Fibroblast of lung (primary cell): ENCODE measurements around the gene IGSF21. TPM values are rescaled to one million over a fixed set of nuclear protein-coding genes. Genes with fewer than 3 reads are reported as not detected.

Experiments
- DNase-seq, 2 donors: peaks; one replicate each; pipeline versions ENCODE4 v3.0.0 to v3.0.0-alpha.2; 2010; ENCODE audit warnings: low read depth in 2 of 2
- H2AFZ ChIP-seq: 2 replicates; pipeline ENCODE4 v1.5.1; 2012; ENCODE audit warnings: low read length, control low read depth, inconsistent platforms
- H3K27ac ChIP-seq: 2 replicates; pipeline ENCODE4 v1.5.1; 2011; ENCODE audit warnings: low read length, control low read depth; ENCODE audit not compliant: insufficient read depth
- H3K27me3 ChIP-seq: 2 replicates; pipeline ENCODE4 v1.5.1; 2011; ENCODE audit warnings: mild to moderate bottlenecking, low read length; ENCODE audit not compliant: control insufficient read depth, insufficient read depth
- H3K36me3 ChIP-seq: 2 replicates; pipeline ENCODE4 v1.5.1; 2011; ENCODE audit warnings: low read length; ENCODE audit not compliant: control insufficient read depth, insufficient read depth
- H3K4me1 ChIP-seq: 2 replicates; pipeline ENCODE4 v1.5.1; 2011; ENCODE audit warnings: low read length; ENCODE audit not compliant: control insufficient read depth, insufficient read depth; ENCODE audit errors: extremely low read depth
- H3K4me2 ChIP-seq: 2 replicates; pipeline ENCODE4 v1.5.1; 2011; ENCODE audit warnings: low read length, control low read depth; ENCODE audit not compliant: insufficient read depth; ENCODE audit errors: extremely low read depth
- H3K4me3 ChIP-seq, 4 experiments: fragments of 200-600 bp in 1 of 4; sonication (generic) in 1 of 4; replicated peaks in 1 of 4; 2 replicates each; pipeline ENCODE4 v1.5.1; 2011 to 2016; ENCODE audit warnings: low read length in 4 of 4, low read depth in 3 of 4, mild to moderate bottlenecking in 3 of 4, control low read depth in 2 of 4, inconsistent platforms in 1 of 4, mixed read lengths in 1 of 4; ENCODE audit not compliant: insufficient read depth in 1 of 4; ENCODE audit errors: control extremely low read depth in 1 of 4
- H3K79me2 ChIP-seq: 2 replicates; pipeline ENCODE4 v1.5.1; 2012; ENCODE audit warnings: mild to moderate bottlenecking, low read length, inconsistent platforms; ENCODE audit not compliant: control insufficient read depth, insufficient read depth
- H3K9ac ChIP-seq: 2 replicates; pipeline ENCODE4 v1.5.1; 2011; ENCODE audit warnings: mild to moderate bottlenecking, low read length, control low read depth; ENCODE audit not compliant: insufficient read depth
- H3K9me3 ChIP-seq: 2 replicates; pipeline ENCODE4 v1.5.1; 2012; ENCODE audit warnings: low read depth, low read length; ENCODE audit not compliant: control insufficient read depth, insufficient read depth
- H4K20me1 ChIP-seq: 2 replicates; pipeline ENCODE4 v1.5.1; 2011; ENCODE audit warnings: low read length; ENCODE audit not compliant: control insufficient read depth, insufficient read depth; ENCODE audit errors: extremely low read depth
- EZH2 ChIP-seq: IDR thresholded peaks from 2 replicates; pipeline ENCODE4 v1.5.1; 2012; ENCODE audit warnings: low read length, control low read depth, mild to moderate bottlenecking; ENCODE audit errors: missing control alignments
- polyA minus RNA-seq: library from RNA; depleted of rRNA, polyadenylated mRNA; stranded (reverse); fragments of >200 nt; gene quantifications from 2 replicates; pipeline ENCODE4 v1.2.3, GENCODE V29; 2011; ENCODE audit warnings: low replicate concordance
- polyA plus RNA-seq, 2 donors: library from polyadenylated mRNA; depleted of rRNA in 1 of 2; stranded (reverse) in 1 of 2; unstranded in 1 of 2; fragments of >200 nt; gene quantifications; 2 replicates each; pipeline ENCODE4 v1.2.1, GENCODE V29; 2011 to 2012; ENCODE audit warnings: missing spikeins in 1 of 2
- total RNA-seq: library from RNA; depleted of rRNA; stranded (reverse); fragments of >200 nt; gene quantifications from 2 replicates; pipeline ENCODE4 v1.2.1, GENCODE V29; 2014
- TF ChIP-seq, protein P1 (sequence below), 2 donors: IDR thresholded peaks in 1 of 2; conservative IDR thresholded peaks in 1 of 2; 1 replicate in 1 of 2; 2 replicates in 1 of 2; pipeline ENCODE4 v1.5.1; 2011 to 2012; ENCODE audit warnings: low read length in 2 of 2, control low read depth in 1 of 2, inconsistent platforms in 1 of 2, low read depth in 1 of 2, mild to moderate bottlenecking in 1 of 2

The IGSF21 gene
- total RNA-seq (not detected in 2 replicates), polyA plus RNA-seq (not detected in 2 replicates), polyA minus RNA-seq (not detected in 2 replicates)
- polyA plus RNA-seq (2012) = not detected in 2 replicates

DNA sequence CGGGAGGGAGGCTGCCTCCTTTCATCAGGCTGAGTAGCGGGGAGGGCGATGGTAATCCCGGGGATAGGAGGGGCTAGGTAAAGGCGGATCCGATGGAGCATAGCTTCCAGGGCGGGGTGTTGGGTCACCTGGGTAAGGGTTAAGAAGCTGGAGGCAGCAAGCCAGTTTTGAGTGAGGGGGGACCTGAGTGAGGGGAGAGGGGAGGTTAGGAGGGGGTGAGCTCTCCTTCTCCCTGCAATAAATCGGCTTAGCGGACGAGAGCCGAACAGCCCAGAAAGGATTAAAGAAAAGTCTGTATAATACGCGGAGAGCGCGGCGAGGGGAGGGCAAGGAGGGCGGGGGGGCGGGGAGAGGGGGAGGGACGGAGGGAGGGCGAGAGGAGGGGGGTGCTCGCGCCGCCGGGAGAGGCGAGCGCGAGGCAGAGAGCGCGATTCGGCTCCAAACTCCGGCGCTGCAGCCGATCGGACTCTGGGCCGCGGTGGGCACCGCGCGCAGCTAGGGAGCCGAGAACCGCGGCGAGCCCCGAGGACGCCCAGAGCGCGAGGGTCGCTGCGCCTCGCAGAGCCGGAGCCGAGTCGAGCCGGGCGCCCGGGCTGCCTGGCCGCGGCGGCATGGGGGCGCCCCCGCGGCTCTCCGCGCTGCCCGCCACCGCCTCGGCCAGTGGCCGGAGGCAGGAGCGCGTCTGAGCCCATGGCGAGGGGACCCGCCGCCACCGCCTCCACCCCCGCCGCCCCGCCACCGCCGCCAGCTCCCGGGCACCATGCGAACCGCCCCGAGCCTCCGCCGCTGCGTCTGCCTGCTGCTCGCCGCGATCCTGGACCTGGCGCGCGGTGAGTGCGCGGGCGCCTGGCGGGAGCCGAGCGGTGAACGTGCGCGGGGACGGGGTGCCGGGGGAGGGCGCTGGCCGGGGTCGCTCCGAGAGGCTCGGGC is at the start of gene IGSF21:
Gene IGSF21 (plus strand): TSS at position 430 of the 930 bp plus-strand sequence. CDS start 331 bp downstream, at position 761.
- Histone ChIP-seq H3K4me2 (no peak within 1 kb of the TSS), H3K79me2 (no peaks in the 10 kb centered on the region), H3K9me3 (no peaks in the 10 kb centered on the region), H4K20me1 (no peaks in the 10 kb centered on the region), H3K27ac (no peak within 1 kb of the TSS), H2AFZ (no peak within 1 kb of the TSS), H3K9ac (no peak within 1 kb of the TSS), H3K36me3 (no peaks in the 10 kb centered on the region), H3K27me3 (peaks cover 42% of the 10 kb centered on the region), H3K4me1 (no peaks in the 10 kb centered on the region), H3K4me3 (no peak within 1 kb of the TSS)
- no peak for DNase-seq
- TF ChIP-seq, protein P1, sequence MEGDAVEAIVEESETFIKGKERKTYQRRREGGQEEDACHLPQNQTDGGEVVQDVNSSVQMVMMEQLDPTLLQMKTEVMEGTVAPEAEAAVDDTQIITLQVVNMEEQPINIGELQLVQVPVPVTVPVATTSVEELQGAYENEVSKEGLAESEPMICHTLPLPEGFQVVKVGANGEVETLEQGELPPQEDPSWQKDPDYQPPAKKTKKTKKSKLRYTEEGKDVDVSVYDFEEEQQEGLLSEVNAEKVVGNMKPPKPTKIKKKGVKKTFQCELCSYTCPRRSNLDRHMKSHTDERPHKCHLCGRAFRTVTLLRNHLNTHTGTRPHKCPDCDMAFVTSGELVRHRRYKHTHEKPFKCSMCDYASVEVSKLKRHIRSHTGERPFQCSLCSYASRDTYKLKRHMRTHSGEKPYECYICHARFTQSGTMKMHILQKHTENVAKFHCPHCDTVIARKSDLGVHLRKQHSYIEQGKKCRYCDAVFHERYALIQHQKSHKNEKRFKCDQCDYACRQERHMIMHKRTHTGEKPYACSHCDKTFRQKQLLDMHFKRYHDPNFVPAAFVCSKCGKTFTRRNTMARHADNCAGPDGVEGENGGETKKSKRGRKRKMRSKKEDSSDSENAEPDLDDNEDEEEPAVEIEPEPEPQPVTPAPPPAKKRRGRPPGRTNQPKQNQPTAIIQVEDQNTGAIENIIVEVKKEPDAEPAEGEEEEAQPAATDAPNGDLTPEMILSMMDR (conservative IDR thresholded peaks at IDR 0.05 in 1 of 2, IDR thresholded peaks at IDR 0.05 in 1 of 2; ENCODE audit: low read depth in 1 of 2, low read length in 2 of 2) = no peak
- TF ChIP-seq EZH2 = peak; percentile 25

GRCh38 chr1:18058206-18058921 is 49.2 kb upstream of the IGSF21 start:
- TF ChIP-seq EZH2 = no peak
- TF ChIP-seq, protein P1 (conservative IDR thresholded peaks at IDR 0.05 in 1 of 2, IDR thresholded peaks at IDR 0.05 in 1 of 2; ENCODE audit: low read depth in 1 of 2, low read length in 2 of 2) = no peak
- no peaks in the 10 kb centered on the region for H3K4me1 ChIP-seq
- H2AFZ ChIP-seq = no peak overlapping the region
- no peak for DNase-seq
- no peaks in the 10 kb centered on the region for H3K27me3 ChIP-seq
- no peaks in the 10 kb centered on the region for H3K36me3 ChIP-seq
- no peaks in the 10 kb centered on the region for H3K79me2 ChIP-seq
- no peak overlapping the region for H3K4me2 ChIP-seq
- no peaks in the 10 kb centered on the region for H3K9me3 ChIP-seq
- no peak overlapping the region for H3K27ac ChIP-seq
- H3K4me3 ChIP-seq = no peak overlapping the region
- no peak overlapping the region for H3K9ac ChIP-seq
- H4K20me1 ChIP-seq = no peaks in the 10 kb centered on the region

DNA sequence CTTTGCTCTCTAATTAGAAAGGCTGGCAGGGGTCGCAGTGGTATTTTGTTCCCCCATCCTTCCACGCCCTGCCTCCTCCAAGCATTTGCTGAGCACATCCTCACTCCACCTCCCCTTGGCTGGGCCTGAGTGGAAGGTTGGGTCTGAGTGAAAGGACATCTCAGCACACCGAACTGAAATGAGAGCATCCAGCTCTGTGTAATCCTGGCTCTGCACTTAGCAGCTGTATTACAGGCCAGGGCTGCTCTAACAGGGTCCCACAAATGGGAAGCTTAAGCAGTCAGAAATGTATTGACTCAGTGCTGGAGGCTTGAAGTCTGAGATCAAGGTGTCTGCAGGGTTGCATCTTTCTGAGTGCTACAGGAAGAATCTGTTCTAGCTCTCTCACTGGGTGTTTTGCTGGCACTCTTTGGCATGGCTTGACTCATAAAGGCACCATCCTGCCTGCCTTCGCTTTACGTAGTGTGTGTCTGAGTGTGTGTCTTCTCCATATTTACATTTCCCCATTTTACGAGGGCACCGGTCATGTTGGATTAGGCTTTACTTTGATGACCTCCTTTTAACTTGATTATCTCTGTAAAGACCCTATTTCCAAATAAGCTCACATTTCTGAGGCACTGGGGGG is 48.5 kb upstream of the IGSF21 start:
- H3K4me2 ChIP-seq = no peak overlapping the region
- H3K9me3 ChIP-seq = no peaks in the 10 kb centered on the region
- H2AFZ ChIP-seq = no peak overlapping the region
- H3K27me3 ChIP-seq = no peaks in the 10 kb centered on the region
- no peaks in the 10 kb centered on the region for H3K36me3 ChIP-seq
- no peaks in the 10 kb centered on the region for H3K79me2 ChIP-seq
- H3K4me1 ChIP-seq = no peaks in the 10 kb centered on the region
- TF ChIP-seq EZH2 = no peak
- TF ChIP-seq, protein P1 (conservative IDR thresholded peaks at IDR 0.05 in 1 of 2, IDR thresholded peaks at IDR 0.05 in 1 of 2; ENCODE audit: low read depth in 1 of 2, low read length in 2 of 2) = no peak
- no peak overlapping the region for H3K27ac ChIP-seq
- no peak overlapping the region for H3K4me3 ChIP-seq
- no peak for DNase-seq
- no peak overlapping the region for H3K9ac ChIP-seq
- no peaks in the 10 kb centered on the region for H4K20me1 ChIP-seq
